ENCODE measurements around the gene TMEM156.
"Not testable (repeated sequence)": the region's sequence is repeated elsewhere in the genome, so short reads cannot be mapped to it uniquely, and the experiment has no call there.

TMEM156 gene

DNA sequence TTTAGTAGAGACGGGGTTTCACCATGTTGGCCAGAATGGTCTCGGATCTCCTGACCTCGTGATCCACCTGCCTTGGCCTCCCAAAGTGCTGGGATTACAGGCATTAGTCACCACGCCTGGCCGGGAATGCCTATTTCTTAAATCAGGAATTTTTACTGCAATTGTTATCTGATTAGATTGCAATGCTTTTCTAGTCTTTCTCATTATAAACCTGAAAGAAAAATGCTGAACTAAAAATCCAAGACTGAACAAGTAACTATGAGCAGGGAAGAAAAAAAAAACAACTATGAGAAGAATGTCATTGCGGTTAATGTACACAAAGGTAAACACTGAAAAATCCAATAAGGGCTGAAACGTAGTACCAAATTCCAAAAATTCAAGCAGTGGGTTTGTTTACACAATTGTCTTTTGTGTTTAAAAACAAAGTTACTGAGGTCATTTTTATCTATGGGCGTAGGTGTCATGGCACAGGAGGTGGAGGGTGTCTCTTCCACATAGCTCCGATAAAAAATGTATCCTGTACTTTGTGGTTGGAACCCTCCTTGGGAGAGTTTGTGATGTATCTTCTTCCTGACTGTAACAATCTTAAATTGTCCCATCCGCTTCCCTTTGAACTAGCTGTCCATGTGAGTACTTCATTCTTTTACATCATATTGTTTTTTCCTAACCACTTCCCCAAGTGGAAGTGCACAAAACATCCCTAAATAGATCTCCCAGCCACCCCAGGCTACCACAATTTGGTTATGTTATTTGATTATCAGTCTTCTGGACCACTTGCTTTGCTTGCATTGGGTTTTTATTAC, 11.1 kb upstream of the TMEM156 start:
- DNase-seq: no peak

DNA sequence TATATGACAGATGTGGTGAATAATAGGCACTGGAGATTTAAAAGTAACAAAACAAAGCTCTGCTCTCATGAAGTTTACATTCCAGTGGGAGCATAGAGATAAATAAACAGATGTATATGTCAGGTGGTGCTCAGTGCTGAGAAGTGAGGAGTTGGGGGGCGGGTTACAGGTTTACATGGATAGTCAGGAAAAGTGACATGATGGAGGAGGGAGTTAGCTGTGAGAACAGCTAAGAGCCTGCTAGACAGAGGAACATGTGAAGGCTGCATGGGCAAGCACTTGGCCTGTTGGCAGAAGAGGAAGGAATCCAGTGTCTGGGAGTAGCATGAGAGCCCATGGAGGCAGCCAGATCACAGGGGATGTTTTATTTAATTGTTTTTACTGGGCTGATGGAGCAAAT, 10.2 kb upstream of the TMEM156 start:
- no peak for DNase-seq

DNA sequence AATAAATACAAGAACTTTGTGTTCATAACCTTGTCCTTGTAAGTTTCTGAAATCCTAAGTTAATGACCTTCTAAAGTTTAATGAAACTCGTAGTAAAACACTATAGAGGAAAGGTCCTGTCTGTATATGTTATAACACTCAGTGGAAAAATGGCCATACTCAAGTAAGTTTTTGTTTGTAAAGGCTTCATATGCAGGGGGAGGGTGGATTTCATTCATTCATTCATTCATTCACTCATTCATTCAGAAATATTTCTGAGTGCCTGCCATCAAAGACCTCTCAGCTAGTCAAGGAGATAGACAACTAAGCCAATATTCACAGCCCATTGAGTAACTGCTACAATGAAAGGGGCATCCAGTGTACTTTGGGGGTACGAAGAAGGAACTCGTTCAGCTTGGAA, 6.9 kb upstream of the TMEM156 start:
- DNase-seq: no peak

DNA sequence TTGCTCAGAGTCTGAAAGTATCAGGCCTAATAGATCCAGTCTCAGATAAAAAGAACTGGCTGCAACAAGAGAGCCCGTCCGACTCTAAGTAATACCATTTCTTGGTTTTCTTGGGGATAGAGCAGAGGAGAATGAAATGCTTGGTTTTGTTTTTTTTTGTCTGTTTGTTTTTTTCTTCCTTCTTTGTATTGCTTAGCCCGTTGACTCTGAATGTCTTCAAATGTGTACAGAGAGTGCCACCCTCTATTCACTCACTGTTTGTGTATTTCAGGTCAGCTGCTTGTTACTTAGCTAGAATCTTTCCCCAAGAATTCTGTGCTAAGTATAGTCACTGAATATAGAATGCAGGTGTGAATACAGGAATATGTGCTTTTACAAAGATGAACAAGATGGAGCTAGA, 5.7 kb upstream of the TMEM156 start:
- DNase-seq: no peak

DNA sequence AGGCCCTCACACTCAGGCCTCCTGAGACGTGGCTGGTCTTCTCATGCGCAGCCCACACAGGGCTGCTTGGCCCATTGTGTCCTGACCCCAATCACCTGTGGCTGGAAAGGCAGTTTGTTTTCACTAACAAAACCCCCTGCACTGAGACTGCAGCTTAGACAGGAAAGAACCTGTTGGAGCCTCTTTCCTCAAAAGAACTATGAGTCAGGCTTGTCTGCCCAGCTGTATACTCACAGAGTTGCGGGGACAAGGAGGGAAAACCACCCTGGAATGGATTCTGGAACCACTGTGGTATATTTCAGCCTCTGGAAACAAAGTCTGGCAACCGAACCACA, 5.2 kb upstream of the TMEM156 start:
- DNase-seq: no peak

DNA sequence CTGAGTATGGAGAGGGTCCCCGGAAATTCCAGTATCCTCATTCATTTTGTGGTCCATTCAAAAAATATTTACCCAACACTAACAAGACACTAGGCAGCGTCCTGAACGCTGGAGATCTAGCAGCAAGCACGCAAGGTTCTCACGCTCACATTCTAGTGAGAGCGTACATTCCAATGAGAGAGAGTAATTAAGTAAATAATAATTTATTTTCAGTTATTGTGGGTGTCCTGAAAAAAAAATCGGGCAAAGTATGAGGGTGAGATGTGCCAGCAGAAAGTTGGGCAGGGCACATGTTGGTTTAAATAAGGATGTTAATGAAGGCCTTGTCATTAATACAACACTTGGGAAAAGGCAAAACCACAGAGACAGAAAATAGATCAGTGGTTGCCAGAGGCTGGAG, 4.0 kb upstream of the TMEM156 start:
- DNase-seq: no peak

DNA sequence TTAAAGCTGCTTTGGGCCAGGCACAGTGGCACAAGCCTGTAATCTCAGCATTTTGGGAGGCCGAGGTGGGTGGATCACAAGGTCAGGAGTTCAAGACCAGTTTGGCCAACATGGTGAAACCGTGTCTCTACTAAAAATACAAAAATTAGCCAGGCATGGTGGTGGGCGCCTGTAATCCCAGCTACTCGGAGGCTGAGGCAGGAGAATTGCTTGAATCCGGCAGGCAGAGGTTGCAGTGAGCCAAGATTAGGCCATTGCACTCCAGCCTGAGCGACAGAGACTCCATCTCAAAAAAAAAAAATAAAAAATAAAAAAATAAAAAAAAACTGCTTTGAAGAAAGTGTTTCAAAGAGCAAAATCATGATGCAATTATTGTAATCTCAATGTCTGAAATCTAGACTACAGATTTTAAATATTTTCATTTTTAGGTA, 604 bp downstream of the TMEM156 start:
- not testable (repeated sequence) for DNase-seq

DNA sequence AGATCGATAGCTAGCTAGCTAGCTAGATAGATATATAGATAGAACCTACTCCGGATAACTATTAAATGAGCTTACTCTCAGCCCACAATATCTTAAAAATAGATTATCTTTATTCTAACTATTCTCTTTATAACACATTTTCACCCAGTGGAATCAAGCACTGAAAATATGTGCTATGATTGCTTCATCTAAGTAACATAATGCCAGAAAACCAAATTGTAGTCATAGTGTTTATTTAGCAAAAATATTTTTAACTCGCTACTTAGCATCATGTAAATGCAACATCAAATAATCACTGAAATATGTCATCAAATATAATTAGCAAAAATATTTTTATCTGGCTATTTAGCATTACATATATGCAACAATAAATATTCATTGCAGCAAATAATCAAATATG, 1.5 kb downstream of the TMEM156 start:
- DNase-seq: no peak

DNA sequence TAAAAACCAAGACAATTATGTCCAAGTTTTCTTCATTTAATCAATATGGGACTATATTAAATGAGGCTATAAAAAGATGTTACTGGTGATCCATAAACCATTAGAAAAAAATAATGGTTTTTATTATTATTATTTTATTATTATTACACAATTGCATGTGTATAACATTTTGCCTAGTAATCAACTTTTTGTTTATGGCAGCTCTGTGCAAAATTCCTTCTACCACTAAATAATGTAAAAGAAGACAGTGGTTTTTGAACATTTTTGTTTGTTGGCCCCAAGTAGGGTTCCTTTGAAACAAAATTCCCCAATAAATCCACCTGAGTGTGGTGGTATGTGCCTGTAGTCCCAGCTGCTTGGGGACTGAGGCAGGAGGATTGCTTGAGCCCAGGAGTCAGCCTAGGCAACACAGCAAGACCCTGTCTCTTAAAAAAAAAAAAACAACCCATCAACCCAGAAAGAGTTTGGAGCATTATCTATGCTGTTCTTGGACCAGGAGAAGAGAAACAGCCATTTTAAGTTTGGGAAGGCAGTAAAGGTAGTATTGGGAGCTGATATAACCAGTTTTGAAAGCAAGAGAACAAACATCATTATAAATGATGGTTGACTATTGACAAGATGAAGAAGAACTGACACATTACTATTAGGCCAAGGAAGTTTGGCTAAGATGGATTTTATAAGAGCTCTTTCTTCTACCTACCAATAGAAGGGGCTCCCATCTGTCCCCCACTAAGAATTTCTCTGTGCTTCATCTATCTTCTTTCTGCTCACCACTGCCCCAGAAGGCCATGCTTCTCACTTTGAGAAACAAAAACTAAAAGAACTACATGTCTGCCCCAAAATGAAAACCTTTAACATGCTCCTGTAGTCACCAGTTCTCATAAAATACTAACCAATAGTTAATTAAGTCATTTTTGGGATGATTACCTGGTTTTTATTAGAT, 2.2 kb downstream of the TMEM156 start:
- DNase-seq: no peak

DNA sequence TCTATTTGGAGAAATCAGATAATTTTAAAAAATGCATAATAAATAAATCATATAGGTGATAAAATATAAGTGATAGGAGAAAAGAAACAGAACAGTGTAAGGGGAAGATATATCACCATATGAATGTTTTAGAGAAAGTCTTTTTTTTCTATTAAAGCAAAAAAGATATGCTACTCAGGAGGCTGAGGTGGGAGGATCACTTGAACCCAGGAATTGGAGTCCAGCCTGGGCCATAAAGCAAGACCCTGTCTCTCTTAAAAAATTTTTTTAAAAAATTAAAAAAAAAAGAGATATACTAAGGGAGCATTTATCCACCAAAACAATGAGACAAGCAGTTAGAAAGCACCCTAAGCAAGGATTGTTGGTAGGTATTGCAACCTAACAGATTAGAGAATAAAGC, 6.1 kb downstream of the TMEM156 start:
- DNase-seq: no peak

DNA sequence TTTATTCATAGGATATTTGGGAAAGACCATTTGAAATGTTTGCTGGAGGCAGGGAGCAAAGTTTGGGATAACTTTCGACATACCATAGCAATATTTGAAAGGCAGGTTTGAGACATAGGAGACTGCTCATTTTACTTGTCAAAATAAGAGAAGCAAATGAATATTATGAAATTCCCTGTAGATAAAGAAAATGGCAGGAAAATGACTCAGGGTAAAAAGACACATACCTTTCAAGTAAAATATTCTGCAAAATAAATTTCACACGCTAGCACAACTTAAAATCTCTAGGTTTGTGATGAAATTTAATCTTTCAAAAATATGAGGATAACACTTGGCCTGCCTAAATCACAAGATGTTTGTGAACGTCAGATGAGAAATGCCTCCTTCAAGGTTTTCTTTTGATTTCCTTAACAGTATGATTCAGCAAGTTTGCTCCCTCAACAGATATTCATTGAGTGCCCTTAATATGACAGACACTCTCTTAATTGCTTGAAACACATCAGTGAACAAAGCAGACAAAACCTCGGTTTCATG, 6.6 kb downstream of the TMEM156 start:
- DNase-seq: no peak

DNA sequence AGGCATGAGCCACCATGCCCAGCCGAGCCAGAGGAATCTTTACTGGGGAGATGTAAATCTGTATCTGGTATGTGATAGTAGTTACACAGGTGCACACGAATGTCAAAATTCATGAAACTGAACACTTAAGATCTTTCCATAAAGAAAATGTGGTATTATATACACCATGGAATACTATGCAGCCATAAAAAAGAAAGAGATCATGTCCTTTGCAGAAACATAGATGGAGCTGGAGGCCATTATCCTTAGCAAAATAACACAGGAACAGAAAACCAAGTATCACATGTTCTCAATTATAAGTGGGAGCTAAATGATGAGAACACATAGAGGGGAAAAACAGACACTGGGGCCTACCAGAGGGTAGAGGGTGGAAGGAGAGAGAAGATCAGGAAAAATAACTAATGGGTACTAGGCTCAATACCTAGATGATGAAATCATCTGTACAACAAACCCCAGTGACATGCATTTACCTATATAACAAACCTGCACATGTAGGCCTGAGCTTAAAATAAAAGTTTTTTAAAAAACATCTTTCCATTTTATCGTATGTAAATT, 7.8 kb downstream of the TMEM156 start:
- no peak for DNase-seq

DNA sequence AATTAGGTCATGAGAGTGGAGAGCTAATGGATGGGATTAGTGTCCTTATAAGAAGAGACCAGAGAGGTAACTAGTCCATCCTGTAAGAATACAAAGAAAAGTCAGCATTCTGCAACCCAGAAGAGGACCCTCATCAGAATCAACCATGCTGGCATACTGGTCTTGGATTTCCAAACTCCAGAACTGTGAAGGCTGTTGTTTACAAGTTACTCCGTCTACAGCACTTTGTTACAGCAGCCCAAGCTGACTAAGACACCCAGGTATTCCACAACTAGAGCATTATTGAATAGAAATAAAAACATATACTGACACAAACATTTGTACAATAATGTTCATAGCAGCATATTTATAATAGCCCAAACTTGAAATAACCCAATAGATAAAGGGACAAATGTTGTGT, 9.2 kb downstream of the TMEM156 start:
- no peak for DNase-seq

DNA sequence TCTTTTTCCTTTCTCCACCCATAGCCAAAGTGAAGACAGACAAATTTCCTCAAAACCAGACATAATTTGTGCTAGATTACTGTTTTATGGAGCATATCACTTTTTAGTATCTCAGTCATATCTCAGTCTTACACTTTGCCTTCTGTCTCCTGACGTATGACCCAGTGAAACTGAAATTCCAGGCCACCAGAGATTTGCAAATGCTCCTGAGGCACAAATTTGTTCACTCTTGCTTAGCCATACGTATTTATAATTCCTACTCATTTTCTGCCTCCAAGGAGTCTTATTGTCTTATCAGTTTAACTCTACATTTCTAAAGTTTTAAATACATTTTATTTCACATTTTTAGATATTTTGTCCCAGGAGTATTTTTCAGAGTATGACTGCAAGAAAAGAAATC, 10.0 kb downstream of the TMEM156 start:
- DNase-seq: no peak

DNA sequence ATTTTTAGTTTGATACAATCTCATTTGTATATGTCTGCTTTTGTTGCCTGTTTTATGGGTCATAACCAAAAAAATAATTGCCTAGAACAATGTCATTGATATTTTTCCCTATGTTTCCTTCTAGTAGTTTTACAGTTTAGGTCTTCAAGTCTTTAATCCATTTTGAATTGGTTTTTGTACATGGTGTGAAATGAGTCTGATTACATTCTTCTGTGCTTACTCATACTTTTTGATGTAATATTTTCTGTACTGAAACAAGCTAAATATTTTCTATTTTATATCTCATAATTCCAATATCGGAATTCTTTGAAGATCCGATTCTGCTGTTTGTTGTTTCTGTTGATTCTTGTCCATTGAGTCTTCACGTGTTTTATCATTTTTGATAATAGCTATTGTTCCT, 10.6 kb downstream of the TMEM156 start:
- no peak for DNase-seq

DNA sequence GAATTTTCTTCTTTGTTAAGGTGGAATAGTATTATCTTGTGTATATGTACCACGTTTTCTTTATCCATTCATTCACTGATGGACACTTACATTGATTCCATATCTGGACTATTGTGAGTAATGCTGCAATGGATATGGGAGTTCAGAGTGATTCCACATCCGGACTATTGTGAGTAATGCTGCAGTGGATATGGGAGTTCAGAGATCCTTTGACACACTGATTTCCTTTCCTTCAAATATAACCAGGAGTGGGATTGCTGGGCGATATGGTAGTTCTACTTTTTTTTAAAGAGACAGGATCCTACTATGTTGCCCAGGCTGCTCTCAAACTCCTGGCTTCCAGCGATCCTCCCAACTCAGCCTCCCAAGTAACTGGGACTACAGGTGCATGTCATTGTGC, 12.1 kb downstream of the TMEM156 start:
- DNase-seq: no peak

DNA sequence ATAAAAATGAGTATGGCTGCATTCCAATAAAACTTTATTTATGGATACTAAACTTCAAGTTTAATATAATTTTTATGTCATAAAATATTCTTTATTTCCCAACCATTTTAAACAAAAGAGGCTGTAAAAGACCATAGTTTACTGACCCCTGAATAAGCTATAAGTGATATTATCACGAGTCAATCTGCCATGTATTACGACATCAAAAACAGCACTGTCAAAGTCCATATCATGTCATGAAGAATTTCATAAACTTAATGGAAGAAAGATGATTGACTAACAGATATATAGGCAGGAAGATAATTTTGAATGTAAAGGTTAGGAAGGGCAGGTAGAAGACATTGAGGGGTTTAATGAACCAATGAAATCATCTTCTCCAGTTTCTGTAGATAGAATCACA, 18.2 kb downstream of the TMEM156 start:
- DNase-seq: no peak

DNA sequence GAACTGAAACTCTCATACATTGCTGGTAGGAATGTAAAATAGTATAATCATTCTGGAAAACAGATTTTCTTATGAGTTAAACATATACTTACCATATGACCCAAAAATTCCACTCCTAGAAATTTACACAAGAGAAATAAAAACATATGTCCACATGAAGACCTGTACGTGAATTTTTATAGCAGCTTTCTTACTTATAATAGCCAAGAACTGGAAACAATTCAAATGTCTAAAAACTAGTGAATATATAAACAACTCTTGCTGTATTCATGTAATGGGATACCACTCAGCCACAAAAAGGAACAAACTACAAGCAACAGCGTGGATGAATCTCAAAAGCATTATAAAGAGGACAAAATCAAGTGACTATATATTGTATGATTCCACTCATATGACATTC, 27.5 kb downstream of the TMEM156 start:
- DNase-seq: no peak

DNA sequence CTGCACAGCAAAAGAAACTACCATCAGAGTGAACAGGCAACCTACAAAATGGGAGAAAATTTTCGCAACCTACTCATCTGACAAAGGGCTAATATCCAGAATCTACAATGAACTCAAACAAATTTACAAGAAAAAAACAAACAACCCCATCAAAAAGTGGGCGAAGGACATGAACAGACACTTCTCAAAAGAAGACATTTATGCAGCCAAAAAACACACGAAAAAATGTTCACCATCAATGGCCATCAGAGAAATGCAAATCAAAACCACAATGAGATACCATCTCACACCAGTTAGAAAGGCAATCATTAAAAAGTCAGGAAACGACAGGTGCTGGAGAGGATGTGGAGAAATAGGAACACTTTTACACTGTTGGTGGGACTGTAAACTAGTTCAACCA, 30.2 kb downstream of the TMEM156 start:
- not testable (repeated sequence) for DNase-seq

DNA sequence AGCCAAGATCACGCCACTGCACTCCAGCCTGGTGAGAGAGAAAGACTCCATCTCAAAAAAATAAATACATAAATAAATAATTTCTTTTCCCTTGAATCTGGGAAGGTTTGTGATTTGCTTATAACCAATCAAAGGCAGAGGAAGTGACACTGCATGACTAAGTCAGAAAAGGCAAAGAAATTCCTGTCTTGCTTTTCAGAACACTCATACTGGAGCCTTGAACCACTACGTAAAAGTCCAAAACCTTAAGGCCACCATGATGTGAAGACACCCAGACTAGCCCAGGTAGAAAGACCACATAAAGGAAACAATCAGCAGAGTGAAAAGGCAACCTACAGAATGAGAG, 36.6 kb downstream of the TMEM156 start:
- no peak for DNase-seq

DNA sequence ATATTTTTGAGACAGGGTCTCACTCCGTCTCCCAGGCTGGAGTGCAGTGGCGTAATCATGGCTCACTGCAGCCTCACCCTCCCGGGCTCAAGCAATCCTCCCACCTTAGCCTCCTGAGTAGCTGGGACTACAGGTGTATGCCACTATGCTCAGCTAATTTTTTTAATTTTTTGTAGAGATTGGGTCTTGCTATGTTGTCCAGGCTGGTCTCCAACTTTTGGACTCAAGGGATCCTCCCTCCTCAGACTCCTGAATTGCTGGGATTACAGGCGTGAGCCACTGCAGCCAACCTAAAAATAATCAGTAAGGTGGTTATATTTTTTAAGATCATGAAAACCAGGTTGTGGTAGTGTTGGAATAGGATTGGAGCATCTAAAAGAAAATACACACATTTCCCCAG, 38.1 kb downstream of the TMEM156 start:
- no peak for DNase-seq

DNA sequence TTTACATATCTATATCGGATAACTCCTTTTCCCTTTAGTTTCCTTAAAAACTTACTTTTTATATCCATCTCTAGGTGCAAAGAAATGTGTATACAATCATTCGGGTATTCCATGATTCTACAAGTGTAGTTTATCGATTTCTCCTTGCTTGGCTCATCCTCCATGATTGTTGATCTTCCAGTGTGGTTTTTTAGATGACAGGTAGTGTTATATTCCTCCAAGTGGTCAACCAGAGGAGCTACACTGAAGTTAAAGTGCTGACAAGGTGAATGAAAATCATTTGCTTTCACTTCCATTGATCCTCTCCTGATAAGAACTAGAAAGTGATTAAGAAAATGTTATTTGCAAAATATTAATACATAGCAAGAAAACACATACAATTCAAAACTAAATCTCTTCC, 38.5 kb downstream of the TMEM156 start:
- no peak for DNase-seq

DNA sequence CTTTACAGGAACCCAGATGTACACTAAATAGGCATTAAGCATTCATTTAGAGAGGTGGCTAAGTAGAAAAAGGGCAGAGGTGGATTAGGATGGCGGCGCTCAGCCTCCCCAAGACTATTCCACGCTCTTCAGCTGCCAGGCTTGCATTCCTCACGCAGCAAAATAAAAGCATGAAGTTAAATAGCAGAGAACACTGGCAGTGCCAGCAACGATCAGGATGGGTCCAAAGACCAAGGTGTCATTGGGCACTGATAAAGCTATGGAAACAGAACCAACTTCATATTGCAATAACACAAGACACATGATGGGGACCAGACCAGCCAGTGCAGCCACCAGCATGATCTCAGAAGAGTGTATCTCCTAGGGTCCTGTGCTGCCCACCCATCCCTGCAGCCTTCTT, 42.0 kb downstream of the TMEM156 start:
- no peak for DNase-seq

DNA sequence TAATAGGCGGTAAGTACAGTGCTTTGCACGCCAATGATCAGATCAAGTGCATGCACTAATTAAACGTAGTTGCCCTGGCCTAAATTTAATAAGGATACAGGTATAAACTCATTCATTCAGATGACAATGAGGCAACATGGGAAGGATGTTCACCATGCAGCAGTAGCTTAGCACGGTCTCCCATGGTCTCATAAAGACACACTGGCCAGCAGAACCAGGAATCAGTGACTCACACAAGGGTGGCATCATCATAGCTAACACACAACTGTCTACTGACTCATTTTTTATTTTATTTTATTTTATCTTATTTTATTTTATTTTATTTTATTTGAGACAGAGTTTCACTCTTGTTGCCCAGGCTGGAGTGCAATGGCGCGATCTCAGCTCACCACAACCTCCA, 42.7 kb downstream of the TMEM156 start:
- DNase-seq: no peak
